K562 (cell line): Measurements from ENCODE around the gene HSPB7. TPM values are rescaled to one million over a fixed set of nuclear protein-coding genes. Genes with fewer than 3 reads are reported as not detected.

Experiments
- polyA plus RNA-seq, 8 experiments: library from polyadenylated mRNA; depleted of rRNA in 4 of 8; stranded (reverse) in 5 of 8; unstranded in 3 of 8; fragments of >200 nt; fragmentation: Nextera tagmentation in 2 of 8; fragmentation: Illumina TruSeq in 1 of 8; extraction: Ambion mirVana in 2 of 8; extraction: Trizol in 1 of 8; gene quantifications; 2 replicates each; pipeline versions ENCODE4 v1.2.1 to v1.2.3, GENCODE V29; 2011 to 2014; ENCODE audit warnings: inconsistent platforms in 1 of 8, missing spikeins in 1 of 8
- total RNA-seq, 7 experiments: library from RNA; depleted of rRNA in 6 of 7; stranded (reverse); fragments of >200 nt in 6 of 7; fragmentation: Illumina TruSeq in 2 of 7; extraction: Trizol in 2 of 7; gene quantifications; 2 replicates each; pipeline versions ENCODE4 v1.2.1 to v1.2.3, GENCODE V29; 2011 to 2021; ENCODE audit warnings: low replicate concordance in 1 of 7
- TF ChIP-seq, protein P1 (sequence below), 2 experiments: fragments of 450-650 bp; IDR thresholded peaks; 2 replicates each; pipeline ENCODE4 v1.6.1; 2016; ENCODE audit warnings: mild to moderate bottlenecking in 2 of 2, borderline replicate concordance in 1 of 2, low read depth in 1 of 2, moderate library complexity in 1 of 2

Gene HSPB7
- total and polyA plus RNA-seq, 9 of the 15 experiments (the other 6 are each of a cell fraction or from before 2014, with no cell fraction given) = 0.05 to 0.19 (median 0.07) TPM; not detected in 6

GRCh38 chr1:16006010-16006409 lies 11.8 kb downstream of the HSPB7 start (continued):
- TF ChIP-seq, protein P1, sequence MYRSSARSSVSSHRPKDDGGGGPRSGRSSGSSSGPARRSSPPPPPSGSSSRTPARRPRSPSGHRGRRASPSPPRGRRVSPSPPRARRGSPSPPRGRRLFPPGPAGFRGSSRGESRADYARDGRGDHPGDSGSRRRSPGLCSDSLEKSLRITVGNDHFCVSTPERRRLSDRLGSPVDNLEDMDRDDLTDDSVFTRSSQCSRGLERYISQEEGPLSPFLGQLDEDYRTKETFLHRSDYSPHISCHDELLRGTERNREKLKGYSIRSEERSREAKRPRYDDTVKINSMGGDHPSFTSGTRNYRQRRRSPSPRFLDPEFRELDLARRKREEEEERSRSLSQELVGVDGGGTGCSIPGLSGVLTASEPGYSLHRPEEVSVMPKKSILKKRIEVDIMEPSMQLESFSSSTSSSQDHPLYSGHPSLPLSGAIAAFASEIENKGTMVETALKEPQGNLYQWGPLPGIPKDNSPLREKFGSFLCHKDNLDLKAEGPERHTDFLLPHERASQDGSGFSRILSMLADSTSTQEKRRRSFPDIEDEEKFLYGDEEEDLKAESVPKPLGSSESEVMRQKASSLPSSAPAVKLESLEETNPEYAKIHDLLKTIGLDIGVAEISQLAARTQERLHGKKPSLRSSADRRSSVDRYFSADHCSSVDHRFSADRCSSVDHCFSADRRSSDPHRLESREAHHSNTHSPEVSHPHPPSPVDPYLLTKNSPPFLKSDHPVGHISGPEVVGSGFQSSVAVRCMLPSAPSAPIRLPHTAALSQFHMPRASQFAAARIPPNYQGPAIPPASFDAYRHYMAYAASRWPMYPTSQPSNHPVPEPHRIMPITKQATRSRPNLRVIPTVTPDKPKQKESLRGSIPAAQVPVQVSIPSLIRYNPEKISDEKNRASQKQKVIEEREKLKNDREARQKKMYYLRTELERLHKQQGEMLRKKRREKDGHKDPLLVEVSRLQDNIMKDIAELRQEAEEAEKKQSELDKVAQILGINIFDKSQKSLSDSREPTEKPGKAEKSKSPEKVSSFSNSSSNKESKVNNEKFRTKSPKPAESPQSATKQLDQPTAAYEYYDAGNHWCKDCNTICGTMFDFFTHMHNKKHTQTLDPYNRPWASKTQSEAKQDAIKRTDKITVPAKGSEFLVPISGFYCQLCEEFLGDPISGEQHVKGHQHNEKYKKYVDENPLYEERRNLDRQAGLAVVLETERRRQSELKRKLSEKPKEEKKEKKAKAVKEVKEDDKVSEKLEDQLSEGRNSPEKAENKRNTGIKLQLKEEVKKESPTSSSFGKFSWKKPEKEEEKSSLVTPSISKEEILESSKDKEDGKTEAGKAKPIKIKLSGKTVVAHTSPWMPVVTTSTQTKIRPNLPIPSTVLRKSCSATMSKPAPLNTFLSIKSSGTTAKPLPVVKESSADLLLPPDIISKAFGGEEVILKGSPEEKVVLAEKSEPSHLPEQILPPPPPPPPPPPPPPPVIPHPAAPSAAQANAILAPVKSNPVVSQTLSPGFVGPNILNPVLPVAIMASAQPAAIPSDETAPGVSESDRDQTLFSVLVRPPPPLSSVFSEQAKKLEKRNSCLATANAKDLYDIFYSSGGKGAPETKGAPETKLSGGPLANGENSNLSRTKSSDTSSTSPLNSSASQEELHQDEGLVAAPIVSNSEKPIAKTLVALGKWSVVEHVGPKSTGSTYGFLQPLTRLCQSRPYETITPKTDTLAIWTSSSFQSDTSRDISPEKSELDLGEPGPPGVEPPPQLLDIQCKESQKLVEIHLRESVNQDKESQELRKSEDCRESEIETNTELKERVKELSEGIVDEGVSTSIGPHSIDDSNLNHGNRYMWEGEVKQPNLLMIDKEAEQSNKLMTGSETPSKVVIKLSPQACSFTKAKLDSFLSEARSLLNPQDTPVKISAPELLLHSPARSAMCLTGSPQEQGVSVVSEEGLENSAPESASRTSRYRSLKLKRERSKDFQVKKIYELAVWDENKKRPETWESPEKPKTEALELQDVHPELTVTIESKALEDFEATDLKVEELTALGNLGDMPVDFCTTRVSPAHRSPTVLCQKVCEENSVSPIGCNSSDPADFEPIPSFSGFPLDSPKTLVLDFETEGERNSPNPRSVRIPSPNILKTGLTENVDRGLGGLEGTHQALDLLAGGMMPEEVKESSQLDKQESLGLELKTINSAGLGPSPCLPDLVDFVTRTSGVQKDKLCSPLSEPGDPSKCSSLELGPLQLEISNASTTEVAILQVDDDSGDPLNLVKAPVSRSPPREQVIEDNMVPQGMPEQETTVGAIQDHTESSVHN (IDR thresholded peaks at IDR 0.05; ENCODE audit: borderline replicate concordance in 1 of 2, low read depth in 1 of 2) = no peak
